Measurements from ENCODE around the gene SAMD9L.
"Not testable (repeated sequence)": the region's sequence is repeated elsewhere in the genome, so short reads cannot be mapped to it uniquely, and the experiment has no call there.

The SAMD9L gene

GRCh38 chr7:93146036-93146435 is 2.1 kb downstream of the SAMD9L start:
- DNase-seq (ENCODE audit: low read depth in 3 of 3) = no peak

- no peak for DNase-seq (ENCODE audit: low read depth in 3 of 3)
These were observed 2.8 kb downstream of the SAMD9L start for GRCh38 chr7:93145354-93145753.

GRCh38 chr7:93142127-93142526 is 6.1 kb downstream of the SAMD9L start:
- DNase-seq (ENCODE audit: low read depth in 3 of 3) = no peak

- DNase-seq (ENCODE audit: low read depth in 3 of 3) = no peak
These were observed 7.5 kb downstream of the SAMD9L start for GRCh38 chr7:93140582-93141191.

GRCh38 chr7:93138576-93138975 is 9.6 kb downstream of the SAMD9L start:
- DNase-seq (ENCODE audit: low read depth in 3 of 3) = no peak

GRCh38 chr7:93133005-93133404 is 15.2 kb downstream of the SAMD9L start:
- no peak for DNase-seq (ENCODE audit: low read depth in 3 of 3)

GRCh38 chr7:93132216-93132615 is 16.0 kb downstream of the SAMD9L start:
- DNase-seq (ENCODE audit: low read depth in 3 of 3) = no peak

- DNase-seq (ENCODE audit: low read depth in 3 of 3) = not testable (repeated sequence)
These were observed 21.2 kb downstream of the SAMD9L start for GRCh38 chr7:93126954-93127353.

- DNase-seq (ENCODE audit: low read depth in 3 of 3) = not testable (repeated sequence)
These were observed 24.7 kb downstream of the SAMD9L start for GRCh38 chr7:93123532-93123931.

GRCh38 chr7:93120592-93121549 is 27.3 kb downstream of the SAMD9L start:
- no peak for DNase-seq (ENCODE audit: low read depth in 3 of 3)

GRCh38 chr7:93119191-93119905 is 28.8 kb downstream of the SAMD9L start:
- no peak for DNase-seq (ENCODE audit: low read depth in 3 of 3)

- peak; percentile 5 to 8 (median 7) for DNase-seq (ENCODE audit: low read depth in 3 of 3)
These were observed 30.2 kb downstream of the SAMD9L start, which contains the start of gene SAMD9 for GRCh38 chr7:93117852-93118530. TSS of gene SAMD9 (minus strand) at chr7:93117979. CDS start at chr7:93106097, 11,882 bp downstream.

GRCh38 chr7:93117327-93117726 is 30.9 kb downstream of the SAMD9L start:
- no peak for DNase-seq (ENCODE audit: low read depth in 3 of 3)

GRCh38 chr7:93115796-93116195 is 32.4 kb downstream of the SAMD9L start:
- no peak for DNase-seq (ENCODE audit: low read depth in 3 of 3)

GRCh38 chr7:93108003-93108402 is 40.2 kb downstream of the SAMD9L start:
- no peak for DNase-seq (ENCODE audit: low read depth in 3 of 3)

GRCh38 chr7:93097388-93097787 is 50.8 kb downstream of the SAMD9L start:
- no peak for DNase-seq (ENCODE audit: low read depth in 3 of 3)

- DNase-seq (ENCODE audit: low read depth in 3 of 3) = no peak
These were observed 55.3 kb downstream of the SAMD9L start for GRCh38 chr7:93092757-93093370.
